Effector memory CD4-positive, alpha-beta T cell (primary cell): ENCODE measurements around the gene FAM193B.
A peak's percentile ranks its signal among the peaks of the same experiment; 100 is the strongest.

Experiments used
- DNase-seq, 3 donors: peaks; one replicate each; pipeline ENCODE4 v3.0.0-alpha.2; 2020
- H3K27ac ChIP-seq: 2 replicates; pipeline ENCODE4 v1.7.0; 2013; ENCODE audit warnings: mild to moderate bottlenecking, low read length, moderate library complexity; ENCODE audit not compliant: insufficient read depth, poor library complexity, severe bottlenecking
- H3K27me3 ChIP-seq: replicated peaks from 2 replicates; pipeline ENCODE4 v1.7.0; 2013; ENCODE audit warnings: mild to moderate bottlenecking, low read length; ENCODE audit not compliant: insufficient read depth, control insufficient read depth, poor library complexity, severe bottlenecking
- H3K36me3 ChIP-seq: 2 replicates; pipeline ENCODE4 v1.7.0; 2013; ENCODE audit warnings: mild to moderate bottlenecking, low read length, moderate library complexity; ENCODE audit not compliant: control insufficient read depth, insufficient read depth
- H3K4me1 ChIP-seq: 2 replicates; pipeline ENCODE4 v1.7.0; 2013; ENCODE audit warnings: low read length, mild to moderate bottlenecking; ENCODE audit not compliant: control insufficient read depth, insufficient read depth, poor library complexity, severe bottlenecking
- H3K4me3 ChIP-seq: 2 replicates; pipeline ENCODE4 v1.7.0; 2013; ENCODE audit warnings: low read length, low read depth, mild to moderate bottlenecking; ENCODE audit not compliant: insufficient read depth, poor library complexity, severe bottlenecking
- H3K9me3 ChIP-seq: 2 replicates; pipeline ENCODE4 v1.7.0; 2013; ENCODE audit warnings: mild to moderate bottlenecking, low read length, moderate library complexity; ENCODE audit not compliant: control insufficient read depth

The FAM193B gene

GRCh38 chr5:177520916-177521513 lies 33.3 kb downstream of the FAM193B start:
- H3K4me1 ChIP-seq, result peaks cover 10% of the 10 kb centered on the region
- H3K4me3 ChIP-seq, result no peak overlapping the region
- no peak overlapping the region for H3K27ac ChIP-seq
- peaks cover 30% of the 10 kb centered on the region for H3K36me3 ChIP-seq
- H3K9me3 ChIP-seq, result no peaks in the 10 kb centered on the region
- no peaks in the 10 kb centered on the region for H3K27me3 ChIP-seq
- no peak for DNase-seq

GRCh38 chr5:177520271-177520670 lies 34.1 kb downstream of the FAM193B start:
- Histone ChIP-seq H3K36me3 (peaks cover 24% of the 10 kb centered on the region), H3K9me3 (no peaks in the 10 kb centered on the region), H3K27ac (no peak overlapping the region), H3K4me1 (peaks cover 17% of the 10 kb centered on the region), H3K4me3 (no peak overlapping the region), H3K27me3 (no peaks in the 10 kb centered on the region)
- no peak for DNase-seq

- Histone ChIP-seq H3K36me3 (peaks cover 25% of the 10 kb centered on the region), H3K27ac (peak overlapping the region; percentile 18), H3K4me1 (peaks cover 21% of the 10 kb centered on the region), H3K9me3 (no peaks in the 10 kb centered on the region), H3K4me3 (no peak overlapping the region), H3K27me3 (no peaks in the 10 kb centered on the region)
- no peak for DNase-seq
Observed at GRCh38 chr5:177519463-177520235, 34.7 kb downstream of the FAM193B start.

- Histone ChIP-seq H3K27ac (peak within 1 kb of the TSS; percentile 72), H3K4me1 (peaks cover 21% of the 10 kb centered on the region), H3K4me3 (peak within 1 kb of the TSS; percentile 89), H3K9me3 (no peaks in the 10 kb centered on the region), H3K27me3 (no peaks in the 10 kb centered on the region), H3K36me3 (peaks cover 41% of the 10 kb centered on the region)
- DNase-seq, result peak; percentile 91 to 93 (median 91)
Observed at GRCh38 chr5:177516601-177517568, 37.5 kb downstream of the FAM193B start, which contains the start of gene DDX41. Gene DDX41, minus strand, starts transcription at chr5:177516961. Its CDS starts 16 bp downstream, at chr5:177516945.

- DNase-seq, result no peak
- Histone ChIP-seq H3K4me1 (peaks cover 21% of the 10 kb centered on the region), H3K27ac (no peak overlapping the region), H3K36me3 (peaks cover 44% of the 10 kb centered on the region), H3K9me3 (no peaks in the 10 kb centered on the region), H3K4me3 (peak overlapping the region; percentile 89), H3K27me3 (no peaks in the 10 kb centered on the region)
Observed at GRCh38 chr5:177515580-177515979, 38.8 kb downstream of the FAM193B start.

GRCh38 chr5:177514541-177514940 lies 39.8 kb downstream of the FAM193B start:
- H3K27ac ChIP-seq, result no peak overlapping the region
- peaks cover 21% of the 10 kb centered on the region for H3K4me1 ChIP-seq
- DNase-seq, result no peak
- H3K9me3 ChIP-seq, result no peaks in the 10 kb centered on the region
- H3K4me3 ChIP-seq, result no peak overlapping the region
- H3K27me3 ChIP-seq, result no peaks in the 10 kb centered on the region
- peaks cover 48% of the 10 kb centered on the region for H3K36me3 ChIP-seq

- Histone ChIP-seq H3K36me3 (peaks cover 48% of the 10 kb centered on the region), H3K9me3 (no peaks in the 10 kb centered on the region), H3K4me1 (peaks cover 15% of the 10 kb centered on the region), H3K27me3 (no peaks in the 10 kb centered on the region), H3K4me3 (no peak overlapping the region), H3K27ac (no peak overlapping the region)
- no peak for DNase-seq
Observed at GRCh38 chr5:177513500-177513899, 40.9 kb downstream of the FAM193B start.

GRCh38 chr5:177512736-177513380 lies 41.5 kb downstream of the FAM193B start:
- DNase-seq, result no peak
- Histone ChIP-seq H3K4me3 (no peak overlapping the region), H3K4me1 (peaks cover 15% of the 10 kb centered on the region), H3K27ac (no peak overlapping the region), H3K27me3 (no peaks in the 10 kb centered on the region), H3K9me3 (no peaks in the 10 kb centered on the region), H3K36me3 (peaks cover 48% of the 10 kb centered on the region)

GRCh38 chr5:177511796-177512675 lies 42.3 kb downstream of the FAM193B start:
- H3K36me3 ChIP-seq, result peaks cover 48% of the 10 kb centered on the region
- no peaks in the 10 kb centered on the region for H3K9me3 ChIP-seq
- H3K27me3 ChIP-seq, result no peaks in the 10 kb centered on the region
- H3K27ac ChIP-seq, result no peak overlapping the region
- H3K4me1 ChIP-seq, result peaks cover 15% of the 10 kb centered on the region
- DNase-seq, result no peak
- no peak overlapping the region for H3K4me3 ChIP-seq
